Measurements from ENCODE around the gene DOK5.

DNA sequence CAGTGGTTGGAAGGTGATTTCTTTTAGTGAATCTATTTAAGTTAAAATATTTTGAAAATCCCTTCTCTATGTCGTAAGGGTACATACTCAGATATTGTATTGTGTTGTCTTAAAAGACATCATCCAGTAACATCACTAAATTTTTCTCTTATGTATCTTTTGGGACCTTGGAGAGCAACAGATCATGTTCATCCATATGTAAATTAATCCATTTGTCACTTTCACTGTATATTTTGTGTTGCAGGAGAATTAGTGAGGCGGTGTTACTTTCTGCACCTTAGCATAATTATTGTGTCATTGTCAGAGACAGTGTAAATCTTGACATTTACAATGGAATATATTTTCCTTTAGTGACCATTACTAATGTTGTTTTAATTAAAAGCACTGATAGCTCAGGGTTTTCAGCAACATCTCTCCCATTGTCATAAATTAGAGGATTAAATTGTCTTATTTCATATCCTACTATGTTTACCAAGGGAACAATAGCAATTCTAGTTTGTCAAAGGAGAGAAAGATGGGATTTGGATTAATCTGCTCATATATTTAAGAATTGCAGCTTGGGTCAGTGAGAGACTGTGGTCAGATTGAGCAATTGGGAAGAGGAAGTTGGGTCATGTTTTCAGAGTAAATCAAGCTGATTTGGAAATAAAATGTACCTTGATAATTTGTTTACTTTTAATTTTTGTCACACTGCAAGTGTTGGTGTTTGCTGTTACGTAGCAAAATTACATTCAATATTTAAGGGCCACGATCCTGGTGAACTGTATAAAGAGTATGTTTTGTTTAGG, 22.7 kb downstream of the DOK5 start:
- TF ChIP-seq, protein P1, sequence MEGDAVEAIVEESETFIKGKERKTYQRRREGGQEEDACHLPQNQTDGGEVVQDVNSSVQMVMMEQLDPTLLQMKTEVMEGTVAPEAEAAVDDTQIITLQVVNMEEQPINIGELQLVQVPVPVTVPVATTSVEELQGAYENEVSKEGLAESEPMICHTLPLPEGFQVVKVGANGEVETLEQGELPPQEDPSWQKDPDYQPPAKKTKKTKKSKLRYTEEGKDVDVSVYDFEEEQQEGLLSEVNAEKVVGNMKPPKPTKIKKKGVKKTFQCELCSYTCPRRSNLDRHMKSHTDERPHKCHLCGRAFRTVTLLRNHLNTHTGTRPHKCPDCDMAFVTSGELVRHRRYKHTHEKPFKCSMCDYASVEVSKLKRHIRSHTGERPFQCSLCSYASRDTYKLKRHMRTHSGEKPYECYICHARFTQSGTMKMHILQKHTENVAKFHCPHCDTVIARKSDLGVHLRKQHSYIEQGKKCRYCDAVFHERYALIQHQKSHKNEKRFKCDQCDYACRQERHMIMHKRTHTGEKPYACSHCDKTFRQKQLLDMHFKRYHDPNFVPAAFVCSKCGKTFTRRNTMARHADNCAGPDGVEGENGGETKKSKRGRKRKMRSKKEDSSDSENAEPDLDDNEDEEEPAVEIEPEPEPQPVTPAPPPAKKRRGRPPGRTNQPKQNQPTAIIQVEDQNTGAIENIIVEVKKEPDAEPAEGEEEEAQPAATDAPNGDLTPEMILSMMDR (IDR thresholded peaks at IDR 0.05; ENCODE audit: control extremely low read depth in 1 of 3, insufficient read depth in 1 of 3, low read depth in 1 of 3, low read length in 3 of 3), result no peak
- TF ChIP-seq RXRA (IDR thresholded peaks at IDR 0.05; ENCODE audit: insufficient read depth, low read depth, low read length), result no peak
